Erythroblast (primary cell): ENCODE data around the gene MSLN.

ENCODE experiments used
- GATA1 ChIP-seq: IDR thresholded peaks from 2 replicates; pipeline ENCODE4 v1.6.1; 2011; ENCODE audit warnings: low read depth, mild to moderate bottlenecking, control low read depth, low read length, moderate library complexity
- POLR2A ChIP-seq: IDR thresholded peaks from 2 replicates; pipeline ENCODE4 v1.6.1; 2011; ENCODE audit warnings: mild to moderate bottlenecking, low read length

DNA sequence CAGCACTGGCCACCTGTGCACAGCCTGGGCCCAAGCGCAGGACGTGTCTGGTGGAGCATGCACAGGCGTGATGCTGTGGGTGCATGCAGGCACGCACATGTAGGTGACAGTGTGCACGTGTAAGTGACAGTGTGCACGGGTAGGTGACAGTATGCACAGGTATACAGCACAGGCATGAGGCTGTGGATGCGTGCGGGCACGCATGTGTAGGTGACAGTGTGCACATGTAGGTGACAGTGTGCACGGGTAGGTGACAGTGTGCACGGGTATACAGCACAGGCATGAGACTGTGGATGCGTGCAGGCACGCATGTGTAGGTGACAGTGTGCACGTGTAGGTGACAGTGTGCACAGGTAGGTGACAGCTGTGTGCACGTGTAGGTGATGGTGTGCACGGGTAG lies 19.8 kb downstream of the MSLN start:
- TF ChIP-seq POLR2A (no peak), GATA1 (no peak)
